HEK293T (cell line): ENCODE results near the gene LSM2.

Experiments used
- CTBP1 ChIP-seq: fragments of 450-650 bp; IDR thresholded peaks from 2 replicates; pipeline ENCODE4 v1.6.1; 2016; ENCODE audit warnings: borderline replicate concordance
- ELF4 ChIP-seq: fragments of 450-650 bp; IDR thresholded peaks from 2 replicates; pipeline ENCODE4 v1.6.1; 2017; ENCODE audit warnings: antibody characterized with exemption
- FOXA1 ChIP-seq: fragments of 450-650 bp; IDR thresholded peaks from 2 replicates; pipeline ENCODE4 v1.6.1; 2016; ENCODE audit warnings: mild to moderate bottlenecking
- NFRKB ChIP-seq: fragments of 450-650 bp; IDR thresholded peaks from 2 replicates; pipeline ENCODE4 v1.6.1; 2016; ENCODE audit warnings: mild to moderate bottlenecking, moderate library complexity
- PKNOX1 ChIP-seq: fragments of 450-650 bp; IDR thresholded peaks from 2 replicates; pipeline ENCODE4 v1.6.1; 2016
- SP1 ChIP-seq: fragments of 450-650 bp; IDR thresholded peaks from 2 replicates; pipeline ENCODE4 v1.6.1; 2017
- SUZ12 ChIP-seq: fragments of 450-650 bp; IDR thresholded peaks from 2 replicates; pipeline ENCODE4 v1.6.1; 2016; ENCODE audit warnings: mild to moderate bottlenecking

GRCh38 chr6:31775184-31775583, 31.6 kb downstream of the LSM2 start:
- no peak for TF ChIP-seq FOXA1
- TF ChIP-seq ELF4: no peak
- TF ChIP-seq PKNOX1: no peak
- TF ChIP-seq SP1: no peak
- TF ChIP-seq SUZ12: no peak
- TF ChIP-seq NFRKB: no peak
- no peak for TF ChIP-seq CTBP1
